Activated naive CD4-positive, alpha-beta T cell treated with anti-CD3 and anti-CD28 coated beads, Interleukin-2, amount 50 U/mL, for 72 hours (primary cell): ENCODE results near the gene RHEB. TPM values are rescaled to one million over a fixed set of nuclear protein-coding genes. Genes with fewer than 3 reads are reported as not detected.
A peak's percentile ranks its signal among the peaks of the same experiment; 100 is the strongest.

Source experiments
- ATAC-seq, 2 donors: fragments of 150-1000 bp; cut with Tn5 transposase; 2 replicates each; pipeline ENCODE4 v1.10.0; 2021; ENCODE audit warnings: mild to moderate bottlenecking in 2 of 2, moderate library complexity in 2 of 2
- DNase-seq, 2 donors: peaks; one replicate each; pipeline ENCODE4 v3.0.0; 2021 to 2022; ENCODE audit warnings: low spot score in 2 of 2
- H3K27ac Mint-ChIP-seq, 2 donors: one replicate each; pipeline ENCODE4 v1.8.0; 2022; ENCODE audit warnings: mild to moderate bottlenecking in 2 of 2, mixed read lengths in 2 of 2
- H3K36me3 Mint-ChIP-seq, 2 donors: one replicate each; pipeline ENCODE4 v1.8.0; 2022; ENCODE audit warnings: mixed read lengths in 2 of 2
- H3K9me3 Mint-ChIP-seq, 2 donors: one replicate each; pipeline ENCODE4 v1.8.0; 2022; ENCODE audit warnings: mixed read lengths in 2 of 2
- total RNA-seq, 2 donors: library from RNA; stranded (reverse); gene quantifications; one replicate each; pipeline ENCODE4 v1.2.3, GENCODE V29; 2022

The RHEB gene, protein sequence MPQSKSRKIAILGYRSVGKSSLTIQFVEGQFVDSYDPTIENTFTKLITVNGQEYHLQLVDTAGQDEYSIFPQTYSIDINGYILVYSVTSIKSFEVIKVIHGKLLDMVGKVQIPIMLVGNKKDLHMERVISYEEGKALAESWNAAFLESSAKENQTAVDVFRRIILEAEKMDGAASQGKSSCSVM
- total RNA-seq = 10 to 100 TPM; 37.1 to 81.9 TPM

DNA sequence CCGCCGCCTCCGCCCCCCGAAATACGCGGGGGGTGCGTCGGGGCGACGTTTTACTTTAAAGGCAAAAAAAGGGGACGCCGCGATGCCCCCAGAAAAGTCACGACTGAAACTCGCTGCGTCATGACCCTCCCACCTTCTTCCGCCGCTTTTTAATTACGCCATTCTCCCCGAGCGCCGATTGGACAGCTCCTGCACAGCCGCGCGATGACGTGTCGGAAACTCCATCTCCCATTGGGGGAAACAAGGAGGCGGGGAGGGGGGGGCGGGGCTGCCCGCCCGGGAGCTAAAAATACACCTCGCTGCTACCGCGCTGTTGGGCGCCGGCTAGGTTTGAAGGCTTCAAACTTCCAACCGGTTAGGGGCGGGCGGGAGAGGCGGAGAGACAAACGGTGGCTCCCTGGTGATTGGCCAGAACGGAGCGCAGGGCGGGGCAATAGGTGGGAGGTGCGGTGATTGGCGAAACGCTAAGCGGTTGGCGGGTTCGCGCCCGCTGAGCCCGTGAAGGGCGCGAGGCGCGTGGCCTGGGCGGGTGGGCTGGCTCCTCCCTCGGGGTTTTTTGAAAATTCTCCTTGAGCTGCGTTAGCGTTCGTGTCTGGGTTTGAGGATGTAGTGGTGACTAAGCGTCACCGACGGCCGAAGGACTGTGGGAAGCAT lies at the start of gene RHEB:
Gene RHEB (minus strand): TSS at position 131 of the 654 bp plus-strand sequence. CDS start 384 bp downstream, outside the sequence.
- Mint-ChIP-seq H3K9me3 (no peaks in the 10 kb centered on the region), H3K27ac (peak within 1 kb of the TSS; percentile 97), H3K36me3 (peaks cover 7 to 29% of the 10 kb centered on the region in 2 donors)
- DNase-seq (peak; percentile 96 to 99), ATAC-seq (peak; percentile 87 to 90)

DNA sequence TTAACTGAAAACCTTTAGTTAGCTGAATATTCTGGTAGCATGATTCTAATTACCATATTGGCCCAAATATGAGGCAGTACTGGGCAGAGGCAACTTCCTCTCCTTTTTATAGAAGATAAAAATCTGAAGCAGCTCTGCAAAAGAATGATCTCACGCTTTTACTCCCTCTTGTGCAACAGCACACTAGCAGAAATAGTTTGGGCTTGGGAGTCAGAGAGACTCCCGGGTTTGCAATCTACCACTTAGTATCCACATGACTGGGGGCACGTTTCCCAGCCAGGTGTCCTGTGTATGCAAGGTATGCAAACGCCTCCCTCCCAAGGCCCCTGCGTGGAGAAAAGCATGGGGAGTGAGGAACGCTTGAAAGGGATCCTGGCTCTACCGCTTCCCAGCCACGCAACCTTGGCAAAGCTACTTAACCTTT lies 47.2 kb upstream of the RHEB start:
- H3K9me3 Mint-ChIP-seq = no peaks in the 10 kb centered on the region
- no peak overlapping the region for H3K27ac Mint-ChIP-seq
- no peaks in the 10 kb centered on the region for H3K36me3 Mint-ChIP-seq
- ATAC-seq (no peak), DNase-seq (no peak)

DNA sequence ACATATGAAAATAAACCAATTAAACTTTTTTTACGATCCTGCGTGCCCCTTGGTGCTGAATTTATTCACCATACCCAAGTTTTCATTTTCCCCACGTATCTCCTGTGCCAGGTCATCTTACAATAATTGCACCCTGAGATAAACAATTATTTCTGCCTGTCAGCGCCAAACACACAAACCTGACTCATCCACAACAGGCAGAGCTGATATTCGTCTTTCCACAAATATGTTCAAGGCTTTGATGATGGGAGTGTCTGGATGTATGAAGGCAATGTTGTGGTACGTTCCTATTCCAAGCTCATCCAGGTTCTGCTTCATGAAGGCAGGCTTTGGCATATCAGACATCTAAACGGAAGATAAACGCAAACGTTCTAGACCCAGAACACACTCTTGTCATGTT lies 45.8 kb upstream of the RHEB start:
- no peak overlapping the region for H3K27ac Mint-ChIP-seq
- DNase-seq (no peak), ATAC-seq (no peak)
- no peaks in the 10 kb centered on the region for H3K9me3 Mint-ChIP-seq
- H3K36me3 Mint-ChIP-seq = no peaks in the 10 kb centered on the region

DNA sequence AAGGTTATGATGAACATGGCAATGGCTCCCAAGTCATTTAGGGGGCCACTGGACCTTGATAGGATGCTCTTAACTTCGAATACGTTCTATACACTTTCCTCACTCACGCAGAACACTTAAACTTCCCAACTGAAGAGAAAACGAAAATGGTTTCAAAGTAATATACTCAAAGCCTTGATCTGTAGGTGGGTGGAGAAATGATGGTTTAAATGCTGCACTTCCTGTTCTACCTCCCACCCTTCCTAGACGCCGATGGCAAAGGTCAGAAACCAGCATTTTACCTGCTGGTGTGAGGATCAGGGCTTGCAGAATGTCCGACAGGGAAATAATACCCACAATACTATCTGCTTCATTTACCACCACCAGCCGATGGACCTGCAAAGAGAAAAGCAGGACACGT lies 40.5 kb upstream of the RHEB start:
- ATAC-seq = peak; percentile 41 to 51
- H3K27ac Mint-ChIP-seq = peak overlapping the region; percentile 82 to 87
- no peak for DNase-seq
- no peaks in the 10 kb centered on the region for H3K36me3 Mint-ChIP-seq
- no peaks in the 10 kb centered on the region for H3K9me3 Mint-ChIP-seq

DNA sequence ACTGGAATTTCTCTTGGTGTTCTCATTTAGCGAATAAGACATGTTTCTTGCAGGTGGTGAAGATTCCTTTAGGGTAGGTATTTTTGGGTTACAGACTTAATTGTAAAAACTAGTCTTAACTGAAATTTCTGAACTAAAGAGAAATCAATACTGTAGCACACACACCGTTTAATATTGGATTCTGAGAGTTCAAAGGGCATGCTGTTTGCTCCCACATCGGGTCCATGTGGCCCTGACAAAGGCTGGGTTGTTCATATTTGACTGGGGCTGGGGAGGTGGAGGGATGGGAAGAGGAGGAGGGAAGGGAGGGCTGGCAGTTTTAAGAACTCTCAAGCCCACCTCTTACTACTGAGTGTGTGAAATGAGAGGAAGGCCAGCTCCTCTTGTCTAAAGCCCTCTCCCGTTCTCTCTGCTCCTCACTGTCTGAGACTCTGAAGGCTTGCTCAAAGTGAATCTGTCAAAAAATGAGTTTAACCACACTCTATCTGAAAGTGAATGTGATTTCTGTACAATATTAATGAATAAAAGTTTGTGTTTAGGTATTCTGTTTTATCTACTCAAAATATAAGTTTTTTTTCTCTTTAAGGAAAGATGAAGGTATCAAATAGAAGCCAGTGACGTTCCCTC lies 40.0 kb upstream of the RHEB start:
- no peak for DNase-seq
- H3K27ac Mint-ChIP-seq = peak overlapping the region; percentile 82 to 87
- H3K9me3 Mint-ChIP-seq = no peaks in the 10 kb centered on the region
- H3K36me3 Mint-ChIP-seq = no peaks in the 10 kb centered on the region
- peak in 1 of 2 donors; percentile 41 for ATAC-seq

DNA sequence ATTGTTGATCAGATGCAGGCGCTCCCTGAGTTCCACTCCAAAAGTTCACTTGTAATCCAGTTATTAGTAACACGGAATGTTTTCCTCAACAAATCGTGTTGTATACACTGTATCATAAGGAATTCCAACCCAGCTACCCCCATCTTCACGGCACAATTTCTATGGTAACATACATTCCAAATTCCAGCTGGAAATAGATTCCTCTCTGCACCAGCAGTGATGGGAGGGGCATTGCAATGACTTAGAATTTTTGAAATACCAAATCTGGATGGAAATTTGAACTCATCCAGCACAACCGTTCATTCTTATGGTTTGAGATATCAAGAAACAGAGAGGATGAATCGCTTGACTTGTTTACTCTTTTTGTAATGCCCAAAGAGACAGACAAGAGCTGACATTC lies 38.9 kb upstream of the RHEB start:
- no peak overlapping the region for H3K27ac Mint-ChIP-seq
- H3K36me3 Mint-ChIP-seq = no peaks in the 10 kb centered on the region
- ATAC-seq = no peak
- DNase-seq = no peak
- H3K9me3 Mint-ChIP-seq = no peaks in the 10 kb centered on the region

DNA sequence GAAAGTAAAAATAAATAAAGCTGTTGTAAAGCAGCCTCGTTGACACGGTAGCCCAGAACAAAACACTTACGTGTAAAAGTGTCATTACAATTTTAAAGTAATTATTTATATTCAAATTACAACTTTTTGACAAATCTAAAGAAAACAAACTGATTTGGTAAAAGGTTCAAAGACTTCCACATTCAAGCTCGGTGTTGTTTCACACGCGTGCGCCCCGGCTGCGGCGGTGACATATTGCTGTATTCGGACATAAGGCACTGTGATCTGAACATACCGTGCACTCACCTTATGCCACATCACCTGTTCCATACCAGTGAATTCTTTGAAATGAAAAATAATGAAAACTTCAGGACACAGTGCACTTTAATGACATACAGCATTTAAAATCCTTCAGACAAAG lies 36.9 kb upstream of the RHEB start:
- H3K9me3 Mint-ChIP-seq = no peaks in the 10 kb centered on the region

DNA sequence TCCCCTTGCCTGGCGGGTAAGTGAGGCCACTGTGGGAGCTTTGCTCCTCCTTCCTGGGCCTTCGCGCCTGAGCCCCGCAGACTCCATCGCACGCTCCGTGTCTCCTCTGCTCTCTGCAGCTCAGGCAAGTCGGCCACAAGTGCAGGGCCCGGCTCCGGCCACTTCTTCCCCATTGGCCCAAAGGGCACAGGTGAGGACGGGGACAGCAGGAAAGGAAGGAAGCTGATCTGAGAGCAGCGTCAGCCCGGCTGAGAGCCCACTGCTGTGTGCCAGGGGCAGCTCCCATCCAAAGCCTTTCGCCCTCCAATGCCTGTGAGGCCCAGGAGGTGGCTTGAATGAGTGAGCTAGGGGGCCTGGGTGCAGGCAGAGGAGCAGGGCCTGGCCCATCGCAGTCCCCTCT lies 33.7 kb upstream of the RHEB start:
- peak overlapping the region in 1 of 2 donors; percentile 46 for H3K27ac Mint-ChIP-seq
- no peaks in the 10 kb centered on the region for H3K36me3 Mint-ChIP-seq
- DNase-seq (no peak), ATAC-seq (no peak)
- no peaks in the 10 kb centered on the region for H3K9me3 Mint-ChIP-seq

More for the DNA sequence above, 36.9 kb upstream of the RHEB start:
- no peak overlapping the region for H3K27ac Mint-ChIP-seq
- no peak for ATAC-seq
- H3K36me3 Mint-ChIP-seq = no peaks in the 10 kb centered on the region
- DNase-seq = no peak

DNA sequence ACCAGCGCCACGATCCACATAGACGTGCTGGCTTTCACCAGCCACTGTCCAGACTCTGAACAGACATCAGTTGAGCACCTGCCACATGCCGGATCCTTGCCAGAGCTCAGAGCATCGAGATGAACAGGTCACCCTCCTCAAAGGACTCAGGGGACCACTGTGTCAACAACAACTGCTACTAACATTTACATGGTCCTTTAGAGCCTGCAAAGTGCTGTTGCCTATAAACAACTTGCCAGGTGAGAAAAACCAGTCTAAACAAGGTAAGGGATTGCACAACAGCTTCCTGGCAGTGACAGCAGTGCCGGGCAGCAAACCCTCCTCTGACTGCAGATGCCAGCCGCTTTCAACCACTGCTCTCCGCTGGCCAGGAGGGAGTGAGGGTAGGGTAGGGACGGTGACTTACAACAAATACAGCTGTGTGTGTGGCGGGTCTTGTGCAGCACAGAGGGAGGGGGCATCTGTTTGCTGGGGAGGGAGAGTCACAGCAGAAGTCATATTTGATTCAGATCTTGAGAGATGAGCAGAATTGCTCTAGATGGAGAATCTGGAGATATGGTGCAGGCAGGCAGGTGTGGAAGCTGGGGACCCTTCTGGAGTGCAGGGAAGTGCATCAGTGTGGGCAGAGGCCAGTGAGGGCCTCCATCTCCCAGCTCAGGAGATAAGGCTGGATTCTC lies 32.8 kb upstream of the RHEB start:
- DNase-seq (no peak), ATAC-seq (no peak)
- peak overlapping the region; percentile 6 to 78 for H3K27ac Mint-ChIP-seq
- no peaks in the 10 kb centered on the region for H3K36me3 Mint-ChIP-seq
- H3K9me3 Mint-ChIP-seq = no peaks in the 10 kb centered on the region

DNA sequence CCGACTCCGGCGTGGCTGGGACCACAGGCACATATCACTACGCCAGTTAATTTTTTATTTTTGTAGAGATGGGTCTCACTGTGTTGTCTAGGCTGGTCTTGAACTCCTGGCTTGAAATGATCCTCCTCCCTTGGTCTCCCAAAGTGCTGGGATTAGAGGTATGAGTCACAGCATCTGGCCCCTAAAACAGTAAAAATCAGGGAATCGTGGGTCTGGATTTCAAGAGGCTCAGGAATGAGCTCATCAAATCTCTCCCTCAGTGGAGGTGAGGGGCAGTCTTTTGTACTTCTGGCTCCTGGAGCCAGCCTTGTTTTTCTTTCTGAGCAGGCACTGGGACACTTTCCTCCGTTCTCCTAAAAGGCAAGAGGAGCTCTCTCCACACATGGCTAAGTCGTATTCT lies 32.1 kb upstream of the RHEB start:
- DNase-seq (no peak), ATAC-seq (no peak)
- Mint-ChIP-seq H3K36me3 (no peaks in the 10 kb centered on the region), H3K9me3 (no peaks in the 10 kb centered on the region), H3K27ac (no peak overlapping the region)

DNA sequence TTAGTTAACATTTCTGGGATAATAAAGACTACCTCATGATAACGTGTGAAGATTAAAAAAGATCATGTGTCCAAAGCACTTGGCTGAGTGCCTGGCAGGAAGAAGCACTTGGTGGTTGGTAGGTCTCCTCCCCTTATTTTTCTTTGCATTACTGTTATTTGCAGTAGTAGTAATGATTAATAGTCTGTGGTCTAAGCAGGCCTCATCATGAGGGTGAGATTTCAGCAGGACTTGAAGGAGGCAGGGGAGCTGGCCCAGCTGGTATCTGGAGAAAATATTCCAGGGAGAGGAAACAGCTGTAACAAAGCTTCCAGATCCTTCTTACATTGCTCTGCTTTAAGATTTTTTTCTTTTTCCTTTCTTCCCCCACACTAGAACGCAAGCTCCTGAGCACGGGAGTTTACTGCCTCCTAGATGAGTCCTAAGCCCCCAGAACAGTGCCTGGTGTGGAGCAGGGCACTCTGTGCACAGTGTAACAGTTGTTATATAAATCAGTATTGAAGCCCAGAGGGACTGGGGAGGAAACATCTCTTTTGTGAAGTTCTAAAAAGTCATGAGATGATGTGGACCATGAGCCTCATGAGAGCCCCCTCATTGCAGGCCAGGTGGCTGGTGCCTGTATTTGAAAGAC lies 31.1 kb upstream of the RHEB start:
- DNase-seq = no peak
- H3K36me3 Mint-ChIP-seq = no peaks in the 10 kb centered on the region
- H3K9me3 Mint-ChIP-seq = no peaks in the 10 kb centered on the region

DNA sequence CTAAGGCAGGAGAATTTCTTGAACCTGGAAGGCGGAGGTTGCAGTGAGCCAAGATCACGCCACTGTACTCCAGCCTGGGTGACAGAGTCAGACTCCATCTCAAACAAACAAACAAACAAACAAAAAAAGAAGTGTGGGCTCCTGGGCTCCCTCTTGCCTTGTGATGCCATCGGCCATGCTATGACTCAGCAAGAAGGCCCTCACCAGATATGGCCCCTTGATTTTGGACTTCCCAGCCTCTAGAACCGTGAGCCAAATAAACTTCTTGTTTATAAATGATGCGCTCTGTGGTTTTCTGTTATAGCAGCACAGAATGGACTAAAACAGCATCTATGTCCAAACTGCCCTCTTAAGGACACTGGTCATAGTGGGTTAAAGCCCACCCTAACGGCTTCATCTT lies 29.9 kb upstream of the RHEB start:
- H3K27ac Mint-ChIP-seq = no peak overlapping the region

More for the DNA sequence above, 31.1 kb upstream of the RHEB start:
- no peak for ATAC-seq
- H3K27ac Mint-ChIP-seq = no peak overlapping the region

DNA sequence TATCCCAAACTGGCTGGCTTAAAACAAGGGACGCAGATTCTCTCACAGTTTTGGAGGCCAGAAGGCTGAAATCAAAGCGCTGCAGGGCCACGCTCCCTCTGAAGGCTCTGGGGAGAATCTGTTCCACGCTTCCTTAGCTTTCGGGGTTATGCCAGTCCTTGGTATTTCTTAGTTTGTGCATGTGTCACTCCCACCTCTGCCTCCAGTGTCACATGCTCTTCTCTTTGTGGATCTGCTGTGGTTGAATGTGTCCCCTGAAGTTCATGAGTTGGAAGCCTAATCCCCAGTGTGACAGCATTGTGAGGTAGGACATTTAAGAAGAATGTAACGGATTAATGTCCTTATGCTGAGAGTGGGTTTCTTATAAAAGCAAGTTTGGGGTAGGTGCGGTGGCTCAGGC lies 29.4 kb upstream of the RHEB start:
- no peak for ATAC-seq
- Mint-ChIP-seq H3K36me3 (no peaks in the 10 kb centered on the region), H3K27ac (no peak overlapping the region), H3K9me3 (no peaks in the 10 kb centered on the region)
- no peak for DNase-seq

More for the DNA sequence above, 29.9 kb upstream of the RHEB start:
- H3K36me3 Mint-ChIP-seq = no peaks in the 10 kb centered on the region
- no peaks in the 10 kb centered on the region for H3K9me3 Mint-ChIP-seq
- DNase-seq (no peak), ATAC-seq (no peak)

DNA sequence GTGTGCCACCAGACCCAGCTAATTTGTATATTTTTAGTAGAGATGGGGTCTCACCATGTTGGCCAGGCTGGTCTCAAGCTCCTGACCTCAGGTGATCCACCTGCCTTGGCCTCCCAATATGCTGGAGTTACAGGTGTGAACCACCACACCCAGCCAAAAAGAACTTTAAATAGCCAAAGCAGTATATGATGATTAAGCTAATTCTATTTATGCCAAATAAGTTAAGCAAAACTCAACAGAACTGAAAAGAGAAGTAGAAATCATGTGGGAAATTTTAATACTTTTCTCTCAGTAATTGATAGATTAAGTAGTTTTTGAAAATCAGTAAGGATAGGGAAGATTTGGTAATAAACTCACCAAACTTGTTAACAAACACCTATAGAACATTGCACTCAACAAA lies 24.5 kb upstream of the RHEB start:
- H3K27ac Mint-ChIP-seq = no peak overlapping the region
- DNase-seq (no peak), ATAC-seq (no peak)
- no peaks in the 10 kb centered on the region for H3K9me3 Mint-ChIP-seq
- H3K36me3 Mint-ChIP-seq = no peaks in the 10 kb centered on the region

DNA sequence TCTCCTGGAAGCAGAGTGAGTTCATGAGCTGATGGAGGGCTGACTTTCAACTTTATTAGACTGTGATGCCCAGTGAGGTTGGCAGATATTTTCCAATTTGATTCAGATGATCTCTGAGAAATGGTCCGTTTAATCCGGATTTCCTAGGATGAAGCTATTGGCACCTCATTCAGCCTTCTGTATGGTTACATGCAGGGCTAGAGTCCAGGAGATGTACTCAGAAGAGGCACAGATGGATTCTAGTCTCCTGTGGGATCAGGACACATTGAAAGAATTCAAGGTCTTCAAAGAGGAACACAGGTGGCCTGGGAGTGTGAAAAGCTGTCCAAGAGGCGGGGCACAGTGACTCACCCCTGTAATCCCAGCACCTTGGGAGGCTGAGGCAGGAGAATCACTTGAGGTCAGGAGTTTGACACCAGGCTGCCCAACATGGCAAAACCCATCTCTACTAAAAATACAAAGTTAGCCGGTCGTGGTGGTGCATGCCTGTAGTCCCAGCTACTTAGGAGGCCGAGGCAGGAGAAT lies 23.0 kb upstream of the RHEB start:
- Mint-ChIP-seq H3K36me3 (no peaks in the 10 kb centered on the region), H3K27ac (peak overlapping the region in 1 of 2 donors; percentile 16), H3K9me3 (no peaks in the 10 kb centered on the region)
- DNase-seq (no peak), ATAC-seq (no peak)

DNA sequence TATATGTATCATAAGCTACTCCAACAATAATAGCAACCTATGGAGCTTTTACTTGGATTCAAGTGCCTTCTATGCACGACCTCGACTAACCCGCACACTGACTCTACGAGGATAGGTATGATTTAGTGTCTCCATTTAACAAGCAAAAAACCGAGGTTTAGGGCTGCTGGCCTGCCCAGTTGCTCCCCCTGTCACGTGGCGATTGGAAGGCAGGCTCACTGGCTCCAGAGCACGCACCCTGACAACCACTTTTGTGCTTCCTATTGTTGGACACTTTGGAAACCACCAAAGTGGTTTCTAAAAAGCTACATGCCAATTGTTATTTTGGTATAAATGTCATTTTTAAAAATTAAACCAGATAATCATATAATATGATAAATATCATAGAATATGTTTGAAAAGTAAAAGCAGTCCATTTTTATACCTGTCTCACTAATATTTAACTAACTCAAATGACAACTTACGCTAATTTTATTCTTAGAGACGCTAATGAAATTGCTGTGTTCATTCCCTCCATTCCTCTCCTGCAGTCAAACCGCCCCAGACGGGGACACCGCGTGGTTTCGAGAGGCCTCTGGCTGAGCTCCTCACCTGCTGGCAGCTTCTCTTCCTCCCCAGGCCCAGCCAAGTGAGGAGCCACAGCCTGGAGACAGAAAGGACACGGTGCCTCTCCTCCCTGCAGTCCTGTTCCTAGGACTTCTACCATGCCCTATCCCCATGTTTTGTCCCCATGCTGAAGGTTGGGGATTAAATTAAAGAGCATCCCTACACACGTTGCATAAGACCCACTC lies 22.2 kb upstream of the RHEB start:
- no peaks in the 10 kb centered on the region for H3K36me3 Mint-ChIP-seq
- no peak overlapping the region for H3K27ac Mint-ChIP-seq
- ATAC-seq (no peak), DNase-seq (no peak)
- H3K9me3 Mint-ChIP-seq = no peaks in the 10 kb centered on the region
